Nephron (organoid): ENCODE data around the gene ENO2.
"Not testable (repeated sequence)": the region's sequence is repeated elsewhere in the genome, so short reads cannot be mapped to it uniquely, and the experiment has no call there.

Experiments
- H3K27ac Mint-ChIP-seq, 3 experiments: 2 replicates each; pipeline ENCODE4 v1.8.0; 2020; ENCODE audit warnings: mixed read lengths in 3 of 3, mild to moderate bottlenecking in 2 of 3, moderate library complexity in 1 of 3
- H3K27me3 Mint-ChIP-seq: 2 replicates; pipeline ENCODE4 v1.8.0; 2021; ENCODE audit warnings: low read depth, mild to moderate bottlenecking, moderate library complexity, mixed read lengths
- H3K36me3 Mint-ChIP-seq: 2 replicates; pipeline ENCODE4 v1.8.0; 2020; ENCODE audit warnings: low read depth, mixed read lengths
- H3K4me1 Mint-ChIP-seq: 2 replicates; pipeline ENCODE4 v1.8.0; 2020; ENCODE audit warnings: mixed read lengths
- H3K4me3 Mint-ChIP-seq, 3 experiments: 2 replicates each; pipeline ENCODE4 v1.8.0; 2020; ENCODE audit warnings: mild to moderate bottlenecking in 3 of 3, mixed read lengths in 3 of 3, moderate library complexity in 2 of 3
- H3K9me3 Mint-ChIP-seq: 2 replicates; pipeline ENCODE4 v1.8.0; 2020; ENCODE audit warnings: mixed read lengths
- CTCF ChIP-seq, 3 experiments: fragments of 200-600 bp; sonication (generic); IDR thresholded peaks; one replicate each; pipeline ENCODE4 v1.5.0; 2021; ENCODE audit warnings: antibody characterized with exemption in 3 of 3; ENCODE audit not compliant: unreplicated experiment in 3 of 3

ENO2 gene

GRCh38 chr12:6904280-6905276 lies 9.8 kb upstream of the ENO2 start, which contains the start of gene LRRC23:
LRRC23 (plus strand) TSS chr12:6904822; CDS start chr12:6905634, 812 bp downstream.
- Mint-ChIP-seq H3K4me1 (peaks cover 4% of the 10 kb centered on the region), H3K9me3 (no peaks in the 10 kb centered on the region)

GRCh38 chr12:6905414-6906040 lies 8.9 kb upstream of the ENO2 start:
- Mint-ChIP-seq H3K9me3 (no peaks in the 10 kb centered on the region), H3K4me3 (no peak overlapping the region), H3K27ac (no peak overlapping the region), H3K27me3 (no peaks in the 10 kb centered on the region), H3K4me1 (peaks cover 4% of the 10 kb centered on the region), H3K36me3 (no peaks in the 10 kb centered on the region)
- TF ChIP-seq CTCF (IDR thresholded peaks at IDR 0.05; ENCODE audit: unreplicated experiment in 3 of 3): no peak

More at GRCh38 chr12:6904280-6905276, 9.8 kb upstream of the ENO2 start, which contains the start of gene LRRC23:
- H3K27me3 Mint-ChIP-seq: no peaks in the 10 kb centered on the region
- no peak within 1 kb of the TSS for H3K4me3 Mint-ChIP-seq
- H3K36me3 Mint-ChIP-seq: no peaks in the 10 kb centered on the region
- H3K27ac Mint-ChIP-seq: no peak within 1 kb of the TSS
- TF ChIP-seq CTCF (IDR thresholded peaks at IDR 0.05; ENCODE audit: unreplicated experiment in 3 of 3): no peak

- H3K9me3 Mint-ChIP-seq: not testable (repeated sequence)
Observed at GRCh38 chr12:6908141-6908540, 6.2 kb upstream of the ENO2 start.

GRCh38 chr12:6909421-6910145 lies 4.8 kb upstream of the ENO2 start:
- no peak overlapping the region for H3K4me3 Mint-ChIP-seq
- peaks cover 27% of the 10 kb centered on the region for H3K27me3 Mint-ChIP-seq
- no peak overlapping the region for H3K27ac Mint-ChIP-seq
- H3K4me1 Mint-ChIP-seq: peaks cover under 1% of the 10 kb centered on the region
- no peaks in the 10 kb centered on the region for H3K36me3 Mint-ChIP-seq
- no peaks in the 10 kb centered on the region for H3K9me3 Mint-ChIP-seq
- TF ChIP-seq CTCF (IDR thresholded peaks at IDR 0.05; ENCODE audit: unreplicated experiment in 3 of 3): no peak

More at GRCh38 chr12:6908141-6908540, 6.2 kb upstream of the ENO2 start:
- not testable (repeated sequence) for H3K27ac Mint-ChIP-seq, H3K4me1 Mint-ChIP-seq, H3K36me3 Mint-ChIP-seq, H3K4me3 Mint-ChIP-seq
- H3K27me3 Mint-ChIP-seq: peaks cover 17% of the 10 kb centered on the region

- Mint-ChIP-seq H3K4me3 (peak overlapping the region; percentile 64 to 77 (median 65)), H3K27me3 (peaks cover 37% of the 10 kb centered on the region), H3K27ac (peak overlapping the region in 1 of 3 experiments; percentile 5), H3K36me3 (no peaks in the 10 kb centered on the region), H3K4me1 (peaks cover 6% of the 10 kb centered on the region), H3K9me3 (no peaks in the 10 kb centered on the region)
- no peak for TF ChIP-seq CTCF (IDR thresholded peaks at IDR 0.05; ENCODE audit: unreplicated experiment in 3 of 3)
Observed at GRCh38 chr12:6912164-6912935, 2.0 kb upstream of the ENO2 start.
